KG1 (cell line): Measurements from ENCODE around the gene CDKN1A.

Experiments used
- DNase-seq: peaks from one replicate; lab custom pipeline; 2025; lab: John Stamatoyannopoulos, UW

The CDKN1A gene

GRCh38 chr6:36656441-36656840, 22.1 kb upstream of the CDKN1A start:
- DNase-seq = no peak

GRCh38 chr6:36657271-36657670, 21.2 kb upstream of the CDKN1A start:
- no peak for DNase-seq

GRCh38 chr6:36657942-36658544, 20.5 kb upstream of the CDKN1A start:
- no peak for DNase-seq

- no peak for DNase-seq
These were observed 19.2 kb upstream of the CDKN1A start for GRCh38 chr6:36659271-36659670.

GRCh38 chr6:36660771-36661471, 17.6 kb upstream of the CDKN1A start:
- DNase-seq = no peak

- no peak for DNase-seq
These were observed 16.1 kb upstream of the CDKN1A start for GRCh38 chr6:36662380-36662779.

- DNase-seq = no peak
These were observed 15.7 kb upstream of the CDKN1A start for GRCh38 chr6:36662827-36663256.

GRCh38 chr6:36663504-36664446, 14.7 kb upstream of the CDKN1A start:
- DNase-seq = no peak

GRCh38 chr6:36665180-36665579, 13.3 kb upstream of the CDKN1A start:
- DNase-seq = no peak

GRCh38 chr6:36666287-36666686, 12.2 kb upstream of the CDKN1A start:
- DNase-seq = no peak

GRCh38 chr6:36666826-36667591, 11.5 kb upstream of the CDKN1A start:
- DNase-seq = no peak

GRCh38 chr6:36668591-36668990, 9.9 kb upstream of the CDKN1A start:
- no peak for DNase-seq

GRCh38 chr6:36669002-36669401, 9.5 kb upstream of the CDKN1A start:
- DNase-seq = no peak

- no peak for DNase-seq
These were observed 8.2 kb upstream of the CDKN1A start for GRCh38 chr6:36670271-36670670.

GRCh38 chr6:36671687-36672375, 6.7 kb upstream of the CDKN1A start:
- DNase-seq = no peak

GRCh38 chr6:36673882-36674281, 4.6 kb upstream of the CDKN1A start:
- no peak for DNase-seq

- no peak for DNase-seq
These were observed 3.6 kb upstream of the CDKN1A start for GRCh38 chr6:36674942-36675341.

GRCh38 chr6:36676141-36677058, 2.1 kb upstream of the CDKN1A start:
- no peak for DNase-seq

- no peak for DNase-seq
These were observed 1.3 kb upstream of the CDKN1A start for GRCh38 chr6:36677059-36677749.
